ENCODE data around the gene CHRM5. TPM values are rescaled to one million over a fixed set of nuclear protein-coding genes. Genes with fewer than 3 reads are reported as not detected.
A peak's percentile ranks its signal among the peaks of the same experiment; 100 is the strongest.
"Not testable (repeated sequence)": the region's sequence is repeated elsewhere in the genome, so short reads cannot be mapped to it uniquely, and the experiment has no call there.

CHRM5 gene
- total RNA-seq, 1 donor from 2014 or later: not detected

- Histone ChIP-seq H3K36me3 (ENCODE audit: control insufficient read depth, insufficient read depth, low read length) (no peaks in the 10 kb centered on the region), H3K4me3 (ENCODE audit: low read depth, low read length) (no peak overlapping the region), H3K27me3 (ENCODE audit: control insufficient read depth, insufficient read depth, low read length) (no peaks in the 10 kb centered on the region)
- FAIRE-seq (no peak), DNase-seq (ENCODE audit: low read depth) (no peak)
- TF ChIP-seq CTCF (IDR thresholded peaks at IDR 0.05; ENCODE audit: insufficient read depth, low read length, severe bottlenecking): no peak
Measured at GRCh38 chr15:34018021-34018645, 49.8 kb downstream of the CHRM5 start.

- FAIRE-seq; H3K4me3 ChIP-seq (ENCODE audit: low read depth, low read length); H3K36me3 ChIP-seq (ENCODE audit: control insufficient read depth, insufficient read depth, low read length); H3K27me3 ChIP-seq (ENCODE audit: control insufficient read depth, insufficient read depth, low read length); DNase-seq (ENCODE audit: low read depth): not testable (repeated sequence)
Measured at GRCh38 chr15:34018738-34019137, 50.4 kb downstream of the CHRM5 start.

GRCh38 chr15:34019369-34019990, 51.2 kb downstream of the CHRM5 start:
- Histone ChIP-seq H3K36me3 (ENCODE audit: control insufficient read depth, insufficient read depth, low read length) (no peaks in the 10 kb centered on the region), H3K27me3 (ENCODE audit: control insufficient read depth, insufficient read depth, low read length) (no peaks in the 10 kb centered on the region), H3K4me3 (ENCODE audit: low read depth, low read length) (no peak overlapping the region)
- no peak for FAIRE-seq
- peak; percentile 22 for DNase-seq (ENCODE audit: low read depth)
- TF ChIP-seq CTCF (IDR thresholded peaks at IDR 0.05; ENCODE audit: insufficient read depth, low read length, severe bottlenecking): no peak

- TF ChIP-seq CTCF (IDR thresholded peaks at IDR 0.05; ENCODE audit: insufficient read depth, low read length, severe bottlenecking): no peak
- Histone ChIP-seq H3K4me3 (ENCODE audit: low read depth, low read length) (no peak overlapping the region), H3K36me3 (ENCODE audit: control insufficient read depth, insufficient read depth, low read length) (no peaks in the 10 kb centered on the region), H3K27me3 (ENCODE audit: control insufficient read depth, insufficient read depth, low read length) (no peaks in the 10 kb centered on the region)
- FAIRE-seq (no peak), DNase-seq (ENCODE audit: low read depth) (no peak)
Measured at GRCh38 chr15:34023907-34024306, 55.6 kb downstream of the CHRM5 start.

GRCh38 chr15:34025252-34025651, 57.0 kb downstream of the CHRM5 start:
- no peaks in the 10 kb centered on the region for H3K27me3 ChIP-seq (ENCODE audit: control insufficient read depth, insufficient read depth, low read length)
- no peak for DNase-seq (ENCODE audit: low read depth)
- H3K4me3 ChIP-seq (ENCODE audit: low read depth, low read length): no peak overlapping the region
- no peak for FAIRE-seq
- no peak for TF ChIP-seq CTCF (IDR thresholded peaks at IDR 0.05; ENCODE audit: insufficient read depth, low read length, severe bottlenecking)
- H3K36me3 ChIP-seq (ENCODE audit: control insufficient read depth, insufficient read depth, low read length): no peaks in the 10 kb centered on the region

GRCh38 chr15:34027606-34028005, 59.3 kb downstream of the CHRM5 start:
- no peak for DNase-seq (ENCODE audit: low read depth)
- FAIRE-seq: no peak
- no peak for TF ChIP-seq CTCF (IDR thresholded peaks at IDR 0.05; ENCODE audit: insufficient read depth, low read length, severe bottlenecking)
- Histone ChIP-seq H3K36me3 (ENCODE audit: control insufficient read depth, insufficient read depth, low read length) (no peaks in the 10 kb centered on the region), H3K4me3 (ENCODE audit: low read depth, low read length) (no peak overlapping the region), H3K27me3 (ENCODE audit: control insufficient read depth, insufficient read depth, low read length) (no peaks in the 10 kb centered on the region)
